DND-41 (cell line): ENCODE measurements around the gene UROD.
"Not testable (repeated sequence)": the region's sequence is repeated elsewhere in the genome, so short reads cannot be mapped to it uniquely, and the experiment has no call there.

Experiments
- ATAC-seq: fragments of 200-7000 bp; cut with Tn5 transposase; 3 replicates; pipeline ENCODE4 v1.9.1; 2021; ENCODE audit warnings: low read depth; ENCODE audit not compliant: insufficient read depth
- DNase-seq: peaks from one replicate; pipeline ENCODE4 v3.0.0-alpha.2; 2020
- H2AFZ ChIP-seq: 2 replicates; pipeline ENCODE4 v1.6.0; 2012; ENCODE audit warnings: low read depth, low read length
- H3K27ac ChIP-seq: 2 replicates; pipeline ENCODE4 v1.5.1; 2012; ENCODE audit warnings: low read length, inconsistent platforms
- H3K27me3 ChIP-seq: fragments of 200-600 bp; sonication (generic); 2 replicates; pipeline ENCODE4 v1.6.0; 2012; ENCODE audit warnings: low read length, mild to moderate bottlenecking, inconsistent platforms; ENCODE audit not compliant: insufficient read depth, poor library complexity
- H3K36me3 ChIP-seq: 2 replicates; pipeline ENCODE4 v1.5.1; 2012; ENCODE audit warnings: low read length, inconsistent platforms; ENCODE audit not compliant: insufficient read depth
- H3K4me1 ChIP-seq: 2 replicates; pipeline ENCODE4 v1.5.1; 2012; ENCODE audit warnings: mild to moderate bottlenecking, low read length; ENCODE audit not compliant: insufficient read depth
- H3K4me2 ChIP-seq: 2 replicates; pipeline ENCODE4 v1.6.0; 2012; ENCODE audit warnings: mild to moderate bottlenecking, moderate library complexity, low read length, inconsistent platforms; ENCODE audit not compliant: insufficient read depth
- H3K4me3 ChIP-seq, 2 experiments: fragments of 200-600 bp in 1 of 2; shearing (Covaris generic) in 1 of 2; 2 replicates each; pipeline ENCODE4 v1.5.1; 2012 to 2016; ENCODE audit warnings: inconsistent platforms in 2 of 2, low read length in 2 of 2, mild to moderate bottlenecking in 2 of 2, low read depth in 1 of 2, moderate library complexity in 1 of 2
- H3K79me2 ChIP-seq: 2 replicates; pipeline ENCODE4 v1.6.0; 2012; ENCODE audit warnings: low read length, inconsistent platforms; ENCODE audit not compliant: insufficient read depth
- H3K9ac ChIP-seq: 2 replicates; pipeline ENCODE4 v1.6.0; 2012; ENCODE audit warnings: low read depth, mild to moderate bottlenecking, inconsistent platforms, low read length, moderate library complexity
- H3K9me3 ChIP-seq: 2 replicates; pipeline ENCODE4 v1.5.1; 2012; ENCODE audit warnings: low read length, moderate library complexity, mild to moderate bottlenecking, inconsistent platforms; ENCODE audit not compliant: insufficient read depth, severe bottlenecking
- H4K20me1 ChIP-seq: 2 replicates; pipeline ENCODE4 v1.6.0; 2012; ENCODE audit warnings: low read length; ENCODE audit not compliant: insufficient read depth
- CTCF ChIP-seq: IDR thresholded peaks from 2 replicates; pipeline ENCODE4 v1.5.1; 2012; ENCODE audit warnings: borderline replicate concordance, low read length, moderate library complexity, mild to moderate bottlenecking; ENCODE audit not compliant: poor library complexity, severe bottlenecking; ENCODE audit errors: extremely low read depth
- EZH2 ChIP-seq: IDR thresholded peaks from 3 replicates; pipeline ENCODE4 v1.6.1; 2012; ENCODE audit warnings: borderline replicate concordance, low read depth, mild to moderate bottlenecking, moderate library complexity, low read length, inconsistent platforms; ENCODE audit not compliant: severe bottlenecking

The UROD gene

GRCh38 chr1:44995467-44996238 is 16.4 kb upstream of the UROD start:
- Histone ChIP-seq H3K79me2 (no peaks in the 10 kb centered on the region), H3K9ac (no peak overlapping the region)
- no peak for ATAC-seq

DNA sequence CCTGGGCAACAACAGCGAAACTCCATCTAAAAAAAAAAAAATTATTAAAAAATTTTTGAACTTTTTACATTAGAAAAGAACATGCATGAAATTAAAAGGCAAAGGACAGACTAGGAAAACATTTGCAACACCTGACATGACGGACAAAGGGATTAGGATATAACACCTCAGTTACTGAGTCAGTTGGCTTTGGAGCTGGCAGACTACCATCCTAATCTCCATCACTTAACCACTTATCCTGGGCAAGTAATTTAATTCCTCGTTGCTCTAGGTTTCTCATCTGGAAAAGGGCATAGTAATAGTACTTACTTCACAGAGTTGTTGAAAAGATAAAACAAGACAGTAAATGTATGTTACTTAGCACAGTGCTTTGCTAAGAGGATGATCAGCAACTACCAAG is 12.8 kb upstream of the UROD start:
- Histone ChIP-seq H3K4me1 (no peaks in the 10 kb centered on the region), H2AFZ (no peak overlapping the region), H3K9me3 (no peaks in the 10 kb centered on the region), H3K4me3 (no peak overlapping the region), H3K9ac (no peak overlapping the region), H3K79me2 (no peaks in the 10 kb centered on the region), H3K36me3 (peaks cover 24% of the 10 kb centered on the region), H3K27ac (no peak overlapping the region), H3K27me3 (no peaks in the 10 kb centered on the region), H3K4me2 (no peak overlapping the region), H4K20me1 (no peaks in the 10 kb centered on the region)
- no peak for TF ChIP-seq EZH2
- no peak for TF ChIP-seq CTCF
- ATAC-seq (no peak), DNase-seq (no peak)

More at GRCh38 chr1:44995467-44996238, 16.4 kb upstream of the UROD start:
- Histone ChIP-seq H3K9me3 (no peaks in the 10 kb centered on the region), H3K27me3 (no peaks in the 10 kb centered on the region), H3K4me3 (no peak overlapping the region), H4K20me1 (no peaks in the 10 kb centered on the region), H3K27ac (no peak overlapping the region), H3K4me2 (no peak overlapping the region), H3K36me3 (no peaks in the 10 kb centered on the region), H3K4me1 (no peaks in the 10 kb centered on the region), H2AFZ (no peak overlapping the region)
- TF ChIP-seq EZH2 (no peak), CTCF (no peak)
- DNase-seq = no peak

GRCh38 chr1:45001011-45001481 is 11.0 kb upstream of the UROD start:
- H3K79me2 ChIP-seq = no peaks in the 10 kb centered on the region
- no peak overlapping the region for H2AFZ ChIP-seq
- H3K27ac ChIP-seq = no peak overlapping the region
- H3K4me1 ChIP-seq = no peaks in the 10 kb centered on the region
- no peak overlapping the region for H3K4me3 ChIP-seq
- peaks cover 41% of the 10 kb centered on the region for H3K36me3 ChIP-seq
- TF ChIP-seq CTCF (no peak), EZH2 (no peak)
- DNase-seq = no peak
- no peaks in the 10 kb centered on the region for H3K9me3 ChIP-seq
- H4K20me1 ChIP-seq = no peaks in the 10 kb centered on the region
- H3K4me2 ChIP-seq = no peak overlapping the region
- no peaks in the 10 kb centered on the region for H3K27me3 ChIP-seq
- no peak overlapping the region for H3K9ac ChIP-seq
- no peak for ATAC-seq

- not testable (repeated sequence) for H3K9ac ChIP-seq, H3K27ac ChIP-seq, H3K9me3 ChIP-seq, H4K20me1 ChIP-seq, DNase-seq, H3K79me2 ChIP-seq, ATAC-seq, H3K4me1 ChIP-seq, H3K4me2 ChIP-seq, H3K4me3 ChIP-seq, H2AFZ ChIP-seq, H3K27me3 ChIP-seq
- H3K36me3 ChIP-seq = peaks cover 43% of the 10 kb centered on the region
Measured at GRCh38 chr1:45001576-45001975, 10.5 kb upstream of the UROD start.
